Spinal cord (tissue), 10 donors: ENCODE measurements around the gene TATDN3. TPM values are rescaled to one million over a fixed set of nuclear protein-coding genes. Genes with fewer than 3 reads are reported as not detected.
"Not testable (repeated sequence)": the region's sequence is repeated elsewhere in the genome, so short reads cannot be mapped to it uniquely, and the experiment has no call there.

ENCODE experiments used
- DNase-seq, 6 donors: peaks; one replicate each; pipeline versions ENCODE4 v3.0.0 to v3.0.0-alpha.2; 2013 to 2015; ENCODE audit warnings: low spot score in 6 of 6, low read depth in 4 of 6
- H3K27ac ChIP-seq: one replicate; pipeline ENCODE4 v1.5.1; 2013; ENCODE audit warnings: low read depth, low read length, control low read depth
- H3K27me3 ChIP-seq: one replicate; pipeline ENCODE4 v1.6.1; 2013; ENCODE audit warnings: low read length; ENCODE audit not compliant: control insufficient read depth, insufficient read depth
- H3K36me3 ChIP-seq: one replicate; pipeline ENCODE4 v1.6.1; 2013; ENCODE audit warnings: low read length; ENCODE audit not compliant: control insufficient read depth, insufficient read depth
- H3K4me1 ChIP-seq: one replicate; pipeline ENCODE4 v1.6.1; 2013; ENCODE audit warnings: low read length; ENCODE audit not compliant: control insufficient read depth, insufficient read depth
- H3K4me3 ChIP-seq: one replicate; pipeline ENCODE4 v1.5.1; 2013; ENCODE audit warnings: low read depth, low read length, control low read depth
- H3K9me3 ChIP-seq: one replicate; pipeline ENCODE4 v1.6.1; 2013; ENCODE audit warnings: low read length; ENCODE audit not compliant: control insufficient read depth, insufficient read depth
- WGBS: methylation state at CpG from one replicate; pipeline ENCODE4 v1.1.5; 2013; ENCODE audit warnings: missing lambda C conversion rate; ENCODE audit not compliant: insufficient coverage; 5-methylcytosine and 5-hydroxymethylcytosine counted together
- polyA plus RNA-seq, 2 donors: library from polyadenylated mRNA; unstranded; fragments of 120-200 nt; gene quantifications; one replicate each; pipeline ENCODE4 v1.2.1, GENCODE V29; 2013; ENCODE audit not compliant: insufficient read length in 2 of 2
- total RNA-seq, 2 donors: library from RNA; depleted of rRNA in 1 of 2; stranded (reverse); fragments of 120-200 nt in 1 of 2; fragments of >200 nt in 1 of 2; gene quantifications; one replicate each; pipeline versions ENCODE4 v1.2.3 to v1.2.4, GENCODE V29; 2013 to 2014
- donor health status: healthy.

Gene TATDN3
- total and polyA plus RNA-seq, 4 donors, result 19.1 to 24.7 (median 21.9) TPM

DNA sequence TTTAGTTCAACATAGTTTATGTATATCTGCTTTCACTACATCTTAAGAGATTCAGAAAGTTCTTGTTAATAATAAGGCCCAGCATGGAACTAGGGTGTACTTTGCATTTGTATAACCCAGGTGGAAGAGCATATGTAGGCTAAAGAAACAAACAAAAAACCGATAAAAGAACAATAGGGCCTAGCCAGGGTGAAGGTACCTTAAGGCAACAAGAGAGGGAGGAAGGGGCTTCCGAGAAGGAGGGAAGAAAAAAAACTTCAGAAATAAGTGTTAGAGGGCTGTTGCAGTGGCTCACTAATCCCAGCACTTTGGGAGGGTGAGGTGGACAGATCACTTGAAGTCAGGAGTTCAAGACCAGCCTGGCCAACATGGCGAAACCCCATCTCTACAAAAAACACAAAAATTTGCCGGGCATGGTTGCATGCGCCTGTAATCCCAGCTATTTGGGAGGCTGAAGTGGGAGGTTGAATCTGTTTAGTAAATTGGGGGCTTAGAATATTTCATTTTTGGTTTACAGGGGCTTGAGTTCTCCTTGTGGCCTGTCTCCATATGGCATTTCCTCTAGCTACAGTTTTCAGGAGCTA, 60.5 kb downstream of the TATDN3 start:
- Histone ChIP-seq H3K9me3 (no peaks in the 10 kb centered on the region), H3K27ac (no peak overlapping the region), H3K4me1 (peaks cover 7% of the 10 kb centered on the region), H3K36me3 (no peaks in the 10 kb centered on the region), H3K27me3 (no peaks in the 10 kb centered on the region), H3K4me3 (no peak overlapping the region)
- 60% methylated on average over 2 of the region's 5 CpGs for WGBS
- DNase-seq, result no peak

DNA sequence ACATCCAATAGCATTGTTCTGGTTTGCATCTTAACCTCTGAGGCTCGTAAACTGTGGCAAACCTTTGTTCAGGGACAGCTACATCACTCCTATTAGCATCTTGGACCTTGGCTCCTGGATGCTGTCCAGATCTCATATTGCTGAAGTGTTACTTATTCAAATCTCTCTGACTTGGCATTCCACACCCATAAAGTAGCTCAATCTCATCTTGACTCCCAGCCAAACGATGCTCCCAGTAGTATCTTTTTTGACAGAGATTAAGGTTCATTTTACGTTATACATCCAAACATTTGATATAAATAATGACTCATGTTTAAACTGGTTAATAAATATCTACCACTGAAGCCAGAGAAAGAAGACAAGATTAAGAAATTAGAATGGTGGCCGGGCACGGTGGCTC, 62.0 kb downstream of the TATDN3 start:
- Histone ChIP-seq H3K9me3 (no peaks in the 10 kb centered on the region), H3K36me3 (no peaks in the 10 kb centered on the region), H3K4me1 (peaks cover 12% of the 10 kb centered on the region), H3K4me3 (no peak overlapping the region), H3K27ac (no peak overlapping the region), H3K27me3 (no peaks in the 10 kb centered on the region)
- WGBS, result 89% methylated on average over 1 of the region's 5 CpGs
- peak in 1 of 6 donors; percentile 4 for DNase-seq

DNA sequence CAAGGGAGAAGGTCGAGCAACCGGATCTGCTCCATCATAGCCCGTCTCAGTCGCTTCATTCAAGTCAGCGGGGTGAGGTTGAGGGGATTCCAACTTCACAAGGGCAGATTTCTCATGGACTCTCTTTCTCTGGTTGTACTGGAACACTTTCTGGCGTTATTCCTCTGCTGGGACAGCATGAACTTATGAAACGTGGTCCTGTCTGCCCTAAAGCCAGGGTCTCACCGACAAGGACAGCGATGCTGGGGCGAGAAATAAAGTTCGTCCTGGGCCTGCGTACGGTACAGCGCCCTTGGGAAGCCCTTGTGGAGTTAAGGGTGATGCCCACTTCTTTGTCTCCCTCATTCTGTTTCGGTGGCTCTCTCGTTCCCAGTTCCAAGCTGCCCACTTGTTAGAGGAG, 65.1 kb downstream of the TATDN3 start:
- WGBS, result 90% methylated on average over 9 of the region's 16 CpGs
- DNase-seq, result no peak
- no peak overlapping the region for H3K27ac ChIP-seq
- no peaks in the 10 kb centered on the region for H3K27me3 ChIP-seq
- peaks cover 2% of the 10 kb centered on the region for H3K36me3 ChIP-seq
- peaks cover 29% of the 10 kb centered on the region for H3K4me1 ChIP-seq
- H3K9me3 ChIP-seq, result no peaks in the 10 kb centered on the region
- H3K4me3 ChIP-seq, result no peak overlapping the region

DNA sequence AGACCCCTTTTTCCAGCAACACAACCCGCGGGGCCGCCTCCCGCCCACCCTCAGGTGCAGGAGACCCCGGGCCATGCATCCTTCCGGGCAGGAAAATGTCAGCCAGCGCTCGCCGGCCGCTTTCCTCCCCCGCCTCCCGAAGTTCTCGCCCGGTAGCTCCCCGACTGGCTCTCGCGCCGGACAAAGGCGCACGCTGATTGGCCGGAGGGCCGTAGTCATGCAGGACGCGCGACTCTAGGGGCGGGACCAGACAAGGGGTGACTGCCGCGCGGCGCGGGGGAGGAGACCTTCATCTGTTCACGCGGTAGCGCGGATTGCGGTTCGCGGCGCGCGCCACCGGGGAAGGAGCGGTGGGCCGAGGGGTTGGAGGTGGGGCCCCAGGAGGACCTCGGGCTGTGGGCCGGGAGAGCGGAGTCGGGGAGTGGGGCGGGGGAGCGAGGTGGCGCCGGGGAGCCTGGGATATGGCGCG, 66.3 kb downstream of the TATDN3 start, which contains the start of gene FLVCR1:
FLVCR1 (plus strand) TSS at position 284 of the 469 bp plus-strand sequence; CDS start at position 462, 178 bp downstream.
- 0% methylated on average over 54 of the region's 54 CpGs for WGBS
- H3K4me1 ChIP-seq, result peaks cover 29% of the 10 kb centered on the region

DNA sequence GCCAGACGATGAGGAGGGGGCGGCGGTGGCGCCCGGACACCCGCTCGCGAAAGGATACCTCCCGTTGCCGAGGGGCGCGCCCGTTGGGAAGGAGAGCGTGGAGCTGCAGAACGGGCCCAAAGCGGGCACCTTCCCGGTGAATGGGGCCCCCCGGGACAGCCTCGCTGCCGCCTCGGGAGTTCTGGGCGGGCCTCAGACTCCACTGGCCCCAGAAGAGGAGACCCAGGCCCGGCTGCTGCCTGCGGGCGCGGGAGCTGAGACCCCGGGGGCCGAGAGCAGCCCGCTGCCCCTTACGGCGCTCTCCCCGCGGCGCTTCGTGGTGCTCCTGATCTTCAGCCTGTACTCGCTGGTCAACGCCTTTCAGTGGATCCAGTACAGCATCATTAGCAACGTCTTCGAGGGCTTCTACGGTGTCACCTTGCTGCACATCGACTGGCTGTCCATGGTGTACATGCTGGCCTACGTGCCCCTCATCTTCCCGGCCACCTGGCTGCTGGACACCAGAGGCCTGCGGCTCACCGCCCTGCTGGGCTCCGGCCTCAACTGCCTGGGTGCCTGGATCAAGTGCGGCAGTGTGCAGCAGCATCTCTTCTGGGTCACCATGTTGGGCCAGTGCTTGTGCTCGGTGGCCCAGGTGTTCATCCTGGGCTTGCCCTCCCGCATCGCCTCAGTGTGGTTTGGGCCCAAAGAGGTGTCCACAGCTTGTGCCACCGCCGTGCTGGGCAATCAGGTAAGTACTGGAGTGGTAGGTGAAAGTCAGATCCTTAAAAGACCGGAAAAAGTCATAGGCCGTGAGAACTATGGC, 67.0 kb downstream of the TATDN3 start:
- H3K4me1 ChIP-seq, result peaks cover 29% of the 10 kb centered on the region
- peak in 5 of 6 donors; percentile 8 to 64 (median 24) for DNase-seq
- no peaks in the 10 kb centered on the region for H3K27me3 ChIP-seq

More for the DNA sequence above, 66.3 kb downstream of the TATDN3 start, which contains the start of gene FLVCR1:
- Histone ChIP-seq H3K9me3 (no peaks in the 10 kb centered on the region), H3K27me3 (no peaks in the 10 kb centered on the region), H3K27ac (peak within 1 kb of the TSS; percentile 91), H3K36me3 (peaks cover 2% of the 10 kb centered on the region), H3K4me3 (peak within 1 kb of the TSS; percentile 71)
- peak; percentile 86 to 99 (median 94) for DNase-seq

DNA sequence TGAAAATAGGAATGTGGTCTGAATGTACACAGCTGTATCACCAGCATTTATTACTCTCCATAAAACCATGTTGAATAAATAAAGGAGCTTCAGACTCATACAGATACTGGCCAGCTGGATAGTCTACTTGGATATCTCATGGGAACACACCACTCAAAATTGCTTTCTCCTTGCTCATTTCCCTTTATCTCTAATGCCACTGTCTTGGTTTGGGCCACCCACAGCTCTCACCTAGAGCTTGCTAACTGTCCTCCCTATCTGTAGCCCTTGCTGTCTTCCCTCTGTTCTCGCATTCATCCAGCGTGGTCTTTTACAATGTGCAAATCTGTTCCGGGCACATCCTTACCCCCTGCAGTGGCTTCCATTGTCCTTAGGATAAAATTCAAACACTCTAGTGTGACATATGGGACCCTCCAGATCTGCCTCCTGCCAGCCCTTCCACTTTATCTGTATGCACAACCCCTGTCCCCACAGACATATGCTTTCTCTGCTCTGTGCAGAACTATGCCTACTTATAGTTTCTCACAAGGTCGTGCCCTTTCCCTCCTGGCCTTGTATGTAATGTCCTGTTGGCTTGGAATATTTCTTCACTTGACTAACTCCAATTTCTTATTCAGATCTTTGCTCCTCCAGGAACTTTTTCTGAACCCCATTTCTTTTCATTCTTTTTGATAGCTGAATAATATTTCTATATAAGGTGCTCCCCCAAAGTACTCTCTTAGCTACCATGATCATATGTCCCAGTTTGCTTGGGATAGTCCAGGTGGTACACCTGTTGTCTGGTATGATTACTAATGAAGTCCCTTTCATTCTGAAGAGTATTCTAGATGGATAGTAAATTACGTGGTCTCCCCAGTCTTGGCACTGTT, 69.3 kb downstream of the TATDN3 start:
- Histone ChIP-seq H3K27ac (no peak overlapping the region), H3K36me3 (peaks cover 2% of the 10 kb centered on the region), H3K4me1 (peaks cover 29% of the 10 kb centered on the region), H3K9me3 (no peaks in the 10 kb centered on the region), H3K27me3 (no peaks in the 10 kb centered on the region), H3K4me3 (no peak overlapping the region)
- no peak for DNase-seq
- 27% methylated on average over 3 of the region's 5 CpGs for WGBS

More for the DNA sequence above, 67.0 kb downstream of the TATDN3 start:
- Histone ChIP-seq H3K4me3 (peak overlapping the region; percentile 71), H3K36me3 (peaks cover 2% of the 10 kb centered on the region), H3K27ac (peak overlapping the region; percentile 91), H3K9me3 (no peaks in the 10 kb centered on the region)
- 2% methylated on average over 54 of the region's 54 CpGs for WGBS

DNA sequence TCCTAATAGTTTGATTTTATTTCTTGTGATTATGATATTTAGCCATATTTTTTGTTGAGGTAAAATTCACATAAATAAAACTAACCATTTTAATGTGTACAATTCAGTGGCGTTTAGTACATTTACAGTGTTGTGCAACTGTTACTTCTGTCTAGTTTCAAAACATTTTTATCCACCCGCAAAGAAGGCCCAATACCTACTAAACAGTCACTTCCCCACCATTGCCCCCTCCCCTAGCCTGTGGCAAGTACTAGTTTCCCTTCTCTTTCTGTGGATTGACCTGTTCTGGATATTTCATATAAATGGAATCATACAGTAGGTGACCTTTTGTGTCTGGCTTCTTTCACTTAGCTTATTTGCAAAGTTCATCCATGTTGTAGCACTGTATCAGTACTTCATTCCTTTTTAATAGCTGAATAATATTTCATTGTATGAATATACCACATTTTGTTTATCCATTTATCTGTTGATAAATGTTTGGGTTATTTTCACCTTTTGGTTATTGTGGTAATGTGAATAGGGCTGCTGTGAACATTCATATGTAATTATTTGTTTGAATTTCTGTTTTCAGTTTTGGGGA, 70.5 kb downstream of the TATDN3 start:
- Histone ChIP-seq H3K36me3 (peaks cover 2% of the 10 kb centered on the region), H3K27ac (no peak overlapping the region), H3K4me1 (peaks cover 21% of the 10 kb centered on the region), H3K27me3 (no peaks in the 10 kb centered on the region), H3K4me3 (no peak overlapping the region), H3K9me3 (no peaks in the 10 kb centered on the region)
- no peak for DNase-seq
- WGBS, result 100% methylated on average over 1 of the region's 2 CpGs

DNA sequence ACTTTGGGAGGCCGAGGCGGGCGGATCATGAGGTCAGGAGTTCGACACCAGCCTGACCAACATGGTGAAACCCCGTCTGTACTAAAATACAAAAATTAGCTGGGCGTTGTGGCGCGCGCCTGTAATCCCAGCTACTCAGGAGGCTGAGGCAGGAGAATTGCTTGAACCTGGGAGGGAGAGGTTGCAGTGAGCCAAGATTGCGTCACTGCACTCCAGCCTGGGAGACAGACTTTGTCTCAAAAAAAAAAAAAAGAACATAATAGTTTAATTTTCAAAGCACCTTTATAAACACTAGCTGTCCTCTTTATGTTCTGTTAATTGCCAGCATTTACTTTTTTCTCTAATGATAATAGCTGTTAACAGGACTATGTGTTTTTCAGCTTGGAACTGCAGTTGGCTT, 71.7 kb downstream of the TATDN3 start:
- DNase-seq, H3K4me3 ChIP-seq, H3K27ac ChIP-seq, H3K36me3 ChIP-seq, H3K9me3 ChIP-seq, H3K27me3 ChIP-seq: not testable (repeated sequence)
- peaks cover 17% of the 10 kb centered on the region for H3K4me1 ChIP-seq
- WGBS, result 90% methylated on average over 4 of the region's 10 CpGs

DNA sequence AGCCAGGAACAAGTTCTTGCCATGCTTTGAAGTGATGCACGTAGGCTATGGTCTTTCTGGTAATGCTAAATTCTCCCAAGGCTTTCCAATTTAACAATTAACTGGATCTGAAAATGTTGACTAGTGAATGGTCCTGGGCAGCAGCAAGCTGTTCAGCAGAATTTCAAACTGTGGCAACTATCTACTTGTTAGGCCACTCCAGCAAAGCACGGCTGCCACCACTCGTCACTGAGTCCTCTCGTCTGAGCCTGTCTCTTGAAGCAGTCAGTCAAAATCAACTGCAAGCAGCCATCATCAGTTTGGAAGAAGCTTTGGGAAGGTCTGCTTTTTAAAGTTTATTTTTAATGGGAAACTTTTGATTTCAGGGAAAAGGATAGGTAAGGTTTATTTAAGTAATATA, 72.5 kb downstream of the TATDN3 start:
- Histone ChIP-seq H3K4me1 (peaks cover 12% of the 10 kb centered on the region), H3K27ac (no peak overlapping the region), H3K36me3 (peaks cover 6% of the 10 kb centered on the region), H3K27me3 (no peaks in the 10 kb centered on the region), H3K4me3 (no peak overlapping the region), H3K9me3 (no peaks in the 10 kb centered on the region)
- WGBS, result 76% methylated on average over 2 of the region's 4 CpGs
- DNase-seq, result no peak
